Activated CD4-positive, alpha-beta T cell treated with anti-CD3 and anti-CD28 coated beads, Interleukin-2, amount 50 U/mL, for 24 hours (primary cell): ENCODE results near the gene COX7B2.

Experiments
- DNase-seq, 2 donors: peaks; one replicate each; pipeline ENCODE4 v3.0.0-alpha.2; 2020; ENCODE audit warnings: low read depth in 1 of 2, low spot score in 1 of 2

COX7B2 gene

DNA sequence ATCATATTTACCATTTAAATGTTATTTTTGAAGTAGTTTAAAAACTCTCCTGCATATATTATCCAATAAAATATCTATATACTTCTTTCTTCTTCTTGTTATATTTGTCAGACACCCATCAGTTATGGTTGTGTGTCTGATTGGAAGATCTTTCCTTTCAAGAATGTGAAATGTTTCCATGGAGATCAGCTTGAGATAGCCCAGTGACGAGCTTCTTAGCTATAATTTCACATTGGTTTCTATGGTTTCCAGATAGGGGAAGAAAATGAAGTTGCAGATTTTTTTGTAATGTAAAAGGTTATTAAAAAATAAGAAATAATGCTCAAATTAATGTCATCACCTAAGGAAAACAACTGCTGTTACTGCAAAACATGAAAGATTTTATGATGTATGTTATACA is 189.0 kb downstream of the COX7B2 start:
- no peak for DNase-seq

DNA sequence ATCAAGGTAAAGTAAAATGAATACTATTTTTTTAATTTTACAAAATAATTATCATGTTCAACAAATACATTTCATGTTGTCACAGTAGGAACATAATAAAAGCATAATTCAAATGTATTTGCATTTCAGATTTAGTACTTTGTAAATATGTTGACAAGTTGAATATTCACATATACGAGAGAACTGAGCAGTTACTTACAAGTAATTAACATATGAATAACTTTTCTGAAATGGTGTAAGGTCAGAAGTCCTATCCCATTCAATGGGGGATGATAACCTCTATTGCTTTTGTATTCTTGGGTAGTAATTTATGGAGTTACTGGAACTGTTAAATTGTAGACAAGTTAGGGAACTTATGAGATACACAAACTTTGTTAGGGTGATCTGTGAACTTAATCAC is 191.1 kb downstream of the COX7B2 start:
- no peak for DNase-seq

DNA sequence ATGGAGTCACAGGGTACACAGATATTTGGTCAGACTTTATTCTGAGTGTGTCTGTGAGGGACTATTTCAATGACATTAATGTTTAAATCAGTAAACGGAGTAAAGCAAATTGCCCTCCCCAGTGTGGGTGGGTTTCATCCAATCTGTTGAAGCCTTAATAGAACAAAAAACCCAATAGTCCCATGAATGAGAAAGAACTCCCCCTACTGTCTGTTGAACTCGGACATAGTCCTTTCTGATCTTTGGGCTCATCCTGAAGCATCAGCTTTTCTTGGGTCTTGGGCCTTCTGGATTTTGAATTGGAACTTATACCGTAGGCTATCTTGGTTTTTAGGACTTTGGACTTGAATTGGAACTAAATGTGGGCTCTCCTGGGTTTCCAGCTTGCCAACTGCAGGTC is 193.6 kb downstream of the COX7B2 start:
- DNase-seq: no peak

DNA sequence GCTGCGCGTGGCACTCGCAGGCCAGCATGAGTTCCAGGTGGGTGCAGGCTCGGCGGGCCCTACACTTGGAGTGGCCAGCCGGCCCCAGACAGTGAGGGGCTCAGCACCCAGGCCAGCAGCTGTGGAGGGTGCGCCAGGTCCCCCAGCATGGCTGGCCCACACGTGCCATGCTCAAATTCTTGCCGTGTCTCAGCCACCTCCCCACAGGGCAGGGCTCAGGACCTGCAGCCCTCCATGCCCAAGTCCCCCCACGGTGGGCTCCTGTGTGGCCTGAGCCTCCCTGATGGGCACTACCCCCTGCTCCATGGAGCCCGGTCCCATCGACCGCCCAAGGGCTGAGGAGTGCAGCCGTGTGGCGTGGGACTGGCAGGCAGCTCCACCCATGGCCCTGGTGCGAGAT is 210.2 kb downstream of the COX7B2 start:
- no peak for DNase-seq
